Measurements from ENCODE around the gene MED13L. TPM values are rescaled to one million over a fixed set of nuclear protein-coding genes. Genes with fewer than 3 reads are reported as not detected.

MED13L gene
- total RNA-seq, 1 experiment from 2014 or later = 80.5 TPM

- no peak for DNase-seq (ENCODE audit: low spot score)
- ATAC-seq = no peak
- TF ChIP-seq TEAD1 (CRISPR knock-in tag; IDR thresholded peaks at IDR 0.05) (no peak), ESRRA (CRISPR knock-in tag; IDR thresholded peaks at IDR 0.05; ENCODE audit: borderline replicate concordance) (no peak), ZNF263 (CRISPR knock-in tag; IDR thresholded peaks at IDR 0.05; ENCODE audit: low read depth) (no peak), E2F4 (CRISPR knock-in tag; IDR thresholded peaks at IDR 0.05; ENCODE audit: borderline replicate concordance, low read depth) (no peak), NFYB (CRISPR knock-in tag; conservative IDR thresholded peaks at IDR 0.05; ENCODE audit: low read depth) (no peak), ZNF138 (CRISPR knock-in tag; conservative IDR thresholded peaks at IDR 0.05) (no peak)
- Mint-ChIP-seq H3K36me3 (no peaks in the 10 kb centered on the region), H3K9me3 (no peaks in the 10 kb centered on the region), H3K27me3 (ENCODE audit: low read depth) (no peaks in the 10 kb centered on the region), H3K27ac (no peak overlapping the region), H3K4me1 (peaks cover 70% of the 10 kb centered on the region), H3K4me3 (no peak overlapping the region)
- CTCF ChIA-PET = interaction anchor here (1.0 kb wide), 1 partner anchor 9 kb away, joined by 3 read pairs; no protein-coding TSS in a partner anchor
- POLR2A ChIA-PET = no interaction called here
Measured at GRCh38 chr12:116128779-116129178, 148.7 kb downstream of the MED13L start.

- POLR2A ChIA-PET = no interaction called here
- ATAC-seq (no peak), DNase-seq (ENCODE audit: low spot score) (no peak)
- H3K9me3 Mint-ChIP-seq = no peaks in the 10 kb centered on the region
- no peaks in the 10 kb centered on the region for H3K27me3 Mint-ChIP-seq (ENCODE audit: low read depth)
- no peak overlapping the region for H3K4me3 Mint-ChIP-seq
- CTCF ChIA-PET = no interaction called here
- H3K36me3 Mint-ChIP-seq = no peaks in the 10 kb centered on the region
- TF ChIP-seq ZNF317 (CRISPR knock-in tag; IDR thresholded peaks at IDR 0.05; ENCODE audit: borderline replicate concordance, low read depth) (no peak), PRRX2 (CRISPR knock-in tag; IDR thresholded peaks at IDR 0.05) (no peak), NFE2L1 (CRISPR knock-in tag; IDR thresholded peaks at IDR 0.05) (no peak), SMAD4 (CRISPR knock-in tag; IDR thresholded peaks at IDR 0.05) (no peak), CBFB (CRISPR knock-in tag; IDR thresholded peaks at IDR 0.05; ENCODE audit: low read depth) (no peak), ZMAT4 (CRISPR knock-in tag; IDR thresholded peaks at IDR 0.05) (no peak), ATF1 (CRISPR knock-in tag; IDR thresholded peaks at IDR 0.05) (no peak), EMX1 (CRISPR knock-in tag; IDR thresholded peaks at IDR 0.05) (no peak), SP1 (CRISPR knock-in tag; conservative IDR thresholded peaks at IDR 0.05) (no peak), GABPB1 (CRISPR knock-in tag; IDR thresholded peaks at IDR 0.05) (no peak), ZNF423 (CRISPR knock-in tag; IDR thresholded peaks at IDR 0.05) (no peak), RORB (CRISPR knock-in tag; IDR thresholded peaks at IDR 0.05) (no peak), ELF4 (CRISPR knock-in tag; IDR thresholded peaks at IDR 0.05; ENCODE audit: low read depth) (no peak), STAT6 (CRISPR knock-in tag; conservative IDR thresholded peaks at IDR 0.05; ENCODE audit: low read depth) (no peak), ZNF263 (CRISPR knock-in tag; IDR thresholded peaks at IDR 0.05; ENCODE audit: low read depth) (no peak), TP53 (CRISPR knock-in tag; IDR thresholded peaks at IDR 0.05) (no peak)
- TF ChIP-seq, protein P1, sequence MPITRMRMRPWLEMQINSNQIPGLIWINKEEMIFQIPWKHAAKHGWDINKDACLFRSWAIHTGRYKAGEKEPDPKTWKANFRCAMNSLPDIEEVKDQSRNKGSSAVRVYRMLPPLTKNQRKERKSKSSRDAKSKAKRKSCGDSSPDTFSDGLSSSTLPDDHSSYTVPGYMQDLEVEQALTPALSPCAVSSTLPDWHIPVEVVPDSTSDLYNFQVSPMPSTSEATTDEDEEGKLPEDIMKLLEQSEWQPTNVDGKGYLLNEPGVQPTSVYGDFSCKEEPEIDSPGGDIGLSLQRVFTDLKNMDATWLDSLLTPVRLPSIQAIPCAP (CRISPR knock-in tag; IDR thresholded peaks at IDR 0.05) = no peak
- TF ChIP-seq, protein P2, sequence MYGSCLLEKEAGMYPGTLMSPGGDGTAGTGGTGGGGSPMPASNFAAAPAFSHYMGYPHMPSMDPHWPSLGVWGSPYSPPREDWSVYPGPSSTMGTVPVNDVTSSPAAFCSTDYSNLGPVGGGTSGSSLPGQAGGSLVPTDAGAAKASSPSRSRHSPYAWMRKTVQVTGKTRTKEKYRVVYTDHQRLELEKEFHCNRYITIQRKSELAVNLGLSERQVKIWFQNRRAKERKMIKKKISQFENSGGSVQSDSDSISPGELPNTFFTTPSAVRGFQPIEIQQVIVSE (CRISPR knock-in tag; IDR thresholded peaks at IDR 0.05; ENCODE audit: borderline replicate concordance) = no peak
- TF ChIP-seq, protein P3, sequence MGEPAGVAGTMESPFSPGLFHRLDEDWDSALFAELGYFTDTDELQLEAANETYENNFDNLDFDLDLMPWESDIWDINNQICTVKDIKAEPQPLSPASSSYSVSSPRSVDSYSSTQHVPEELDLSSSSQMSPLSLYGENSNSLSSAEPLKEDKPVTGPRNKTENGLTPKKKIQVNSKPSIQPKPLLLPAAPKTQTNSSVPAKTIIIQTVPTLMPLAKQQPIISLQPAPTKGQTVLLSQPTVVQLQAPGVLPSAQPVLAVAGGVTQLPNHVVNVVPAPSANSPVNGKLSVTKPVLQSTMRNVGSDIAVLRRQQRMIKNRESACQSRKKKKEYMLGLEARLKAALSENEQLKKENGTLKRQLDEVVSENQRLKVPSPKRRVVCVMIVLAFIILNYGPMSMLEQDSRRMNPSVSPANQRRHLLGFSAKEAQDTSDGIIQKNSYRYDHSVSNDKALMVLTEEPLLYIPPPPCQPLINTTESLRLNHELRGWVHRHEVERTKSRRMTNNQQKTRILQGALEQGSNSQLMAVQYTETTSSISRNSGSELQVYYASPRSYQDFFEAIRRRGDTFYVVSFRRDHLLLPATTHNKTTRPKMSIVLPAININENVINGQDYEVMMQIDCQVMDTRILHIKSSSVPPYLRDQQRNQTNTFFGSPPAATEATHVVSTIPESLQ (CRISPR knock-in tag; IDR thresholded peaks at IDR 0.05) = no peak
- H3K27ac Mint-ChIP-seq = peak overlapping the region; percentile 80
- H3K4me1 Mint-ChIP-seq = peaks cover 70% of the 10 kb centered on the region
Measured at GRCh38 chr12:116127859-116128258, 149.6 kb downstream of the MED13L start.

Data from WTC11 (cell line).